BJ (cell line): Measurements from ENCODE around the gene PCBP3. TPM values are rescaled to one million over a fixed set of nuclear protein-coding genes. Genes with fewer than 3 reads are reported as not detected.

Source experiments
- CTCF ChIA-PET: fragments of 350-600 bp; formaldehyde crosslinking; extraction: SDS; loops from one replicate; lab custom pipeline; 2021; ENCODE audit warnings: antibody characterized with exemption, inconsistent platforms; lab: Yijun Ruan, JAX
- POLR2A ChIA-PET: fragments of 300-600 bp; sonication (Branson Sonifier 250); formaldehyde crosslinking; extraction: SDS; loops from one replicate; lab custom pipeline; 2021; ENCODE audit warnings: antibody characterized with exemption; lab: Charles Lee
- DNase-seq: peaks from one replicate; pipeline ENCODE4 v3.0.0-alpha.2; 2011; ENCODE audit warnings: low read depth
- H3K27me3 ChIP-seq: 2 replicates; pipeline ENCODE4 v1.6.0; 2011; ENCODE audit warnings: low read length; ENCODE audit not compliant: control insufficient read depth, insufficient read depth
- H3K36me3 ChIP-seq: 2 replicates; pipeline ENCODE4 v1.5.1; 2011; ENCODE audit warnings: low read length; ENCODE audit not compliant: control insufficient read depth, insufficient read depth
- H3K4me3 ChIP-seq: 2 replicates; pipeline ENCODE4 v1.5.1; 2011; ENCODE audit warnings: low read depth, mild to moderate bottlenecking, control low read depth, low read length
- CTCF ChIP-seq: IDR thresholded peaks from 2 replicates; pipeline ENCODE4 v1.5.1; 2011; ENCODE audit warnings: low read depth, mild to moderate bottlenecking, control low read depth, inconsistent platforms, low read length, moderate library complexity; ENCODE audit not compliant: insufficient read depth
- polyA plus RNA-seq: library from polyadenylated mRNA; depleted of rRNA; stranded (reverse); fragments of >200 nt; gene quantifications from 2 replicates; pipeline ENCODE4 v1.2.3, GENCODE V29; 2011

PCBP3 gene
- polyA plus RNA-seq, 1 experiment, result 2.1 TPM

- POLR2A ChIA-PET, result no interaction called here
- no peak for DNase-seq
- CTCF ChIA-PET, result no interaction called here
- Histone ChIP-seq H3K4me3 (no peak overlapping the region), H3K36me3 (peaks cover 67% of the 10 kb centered on the region), H3K27me3 (no peaks in the 10 kb centered on the region)
- TF ChIP-seq CTCF, result no peak
These were observed 343.0 kb downstream of the PCBP3 start for GRCh38 chr21:45986316-45987051.

- Histone ChIP-seq H3K4me3 (no peak overlapping the region), H3K27me3 (no peaks in the 10 kb centered on the region), H3K36me3 (peaks cover 74% of the 10 kb centered on the region)
- no peak for TF ChIP-seq CTCF
- no peak for DNase-seq
- ChIA-PET POLR2A (no interaction called here), CTCF (no interaction called here)
These were observed 343.7 kb downstream of the PCBP3 start for GRCh38 chr21:45987121-45987711.

GRCh38 chr21:45988366-45989347, 345.1 kb downstream of the PCBP3 start:
- CTCF ChIA-PET, result interaction anchor here (0.7 kb wide), 1 partner anchor 103 kb away, joined by 3 read pairs; no protein-coding TSS in a partner anchor
- no peak for TF ChIP-seq CTCF
- POLR2A ChIA-PET, result no interaction called here
- DNase-seq, result no peak
- peaks cover 78% of the 10 kb centered on the region for H3K36me3 ChIP-seq
- no peaks in the 10 kb centered on the region for H3K27me3 ChIP-seq
- H3K4me3 ChIP-seq, result no peak overlapping the region

- POLR2A ChIA-PET, result no interaction called here
These were observed 346.0 kb downstream of the PCBP3 start for GRCh38 chr21:45989355-45990048.

More at GRCh38 chr21:45989355-45990048, 346.0 kb downstream of the PCBP3 start:
- H3K4me3 ChIP-seq, result no peak overlapping the region
- no peak for DNase-seq
- peaks cover 79% of the 10 kb centered on the region for H3K36me3 ChIP-seq
- no peaks in the 10 kb centered on the region for H3K27me3 ChIP-seq
- no peak for TF ChIP-seq CTCF
- CTCF ChIA-PET, result interaction anchor here (0.7 kb wide), 1 partner anchor 103 kb away, joined by 3 read pairs; no protein-coding TSS in a partner anchor
